Ovary (tissue), 9 donors: Measurements from ENCODE around the gene KCNMA1. TPM values are rescaled to one million over a fixed set of nuclear protein-coding genes. Genes with fewer than 3 reads are reported as not detected.

ENCODE experiments used
- DNase-seq, 5 donors: peaks; one replicate each; pipeline ENCODE4 v3.0.0-alpha.2; 2019 to 2020
- H3K27ac ChIP-seq, 2 donors: fragments of 200-600 bp; one replicate each; pipeline versions ENCODE4 v1.5.1 to v1.8.0; 2019 to 2022
- H3K27me3 ChIP-seq: fragments of 200-600 bp; one replicate; pipeline ENCODE4 v1.8.0; 2022
- H3K36me3 ChIP-seq: fragments of 200-600 bp; sonication (generic); one replicate; pipeline ENCODE4 v1.5.1; 2019
- H3K4me1 ChIP-seq: one replicate; pipeline ENCODE4 v1.8.1; 2013; ENCODE audit warnings: mild to moderate bottlenecking, moderate library complexity; ENCODE audit not compliant: insufficient read depth
- H3K4me3 ChIP-seq: fragments of 200-600 bp; sonication (generic); one replicate; pipeline ENCODE4 v1.5.1; 2017
- H3K9me3 ChIP-seq, 2 donors: fragments of 200-600 bp in 1 of 2; sonication (generic) in 1 of 2; one replicate each; pipeline versions ENCODE4 v1.5.1 to v1.8.1; 2013 to 2019; ENCODE audit warnings: mild to moderate bottlenecking in 1 of 2, moderate library complexity in 1 of 2
- CTCF ChIP-seq, 3 donors: fragments of 450-650 bp in 2 of 3; fragments of 200-600 bp in 1 of 3; IDR thresholded peaks; one replicate each; pipeline versions ENCODE4 v1.5.1 to v1.8.0; 2016 to 2022; ENCODE audit warnings: antibody characterized with exemption in 3 of 3, mild to moderate bottlenecking in 1 of 3
- EP300 ChIP-seq: sonication (generic); formaldehyde crosslinking; IDR thresholded peaks from one replicate; pipeline ENCODE4 v1.6.1; 2017; ENCODE audit warnings: antibody characterized with exemption
- POLR2A ChIP-seq: fragments of 450-650 bp; IDR thresholded peaks from one replicate; pipeline ENCODE4 v1.6.1; 2017; ENCODE audit warnings: antibody characterized with exemption, mild to moderate bottlenecking, moderate library complexity
- WGBS, 3 donors: extraction: QIAGEN DNeasy Blood & Tissue Kit in 1 of 3; methylation state at CpG; one replicate each; pipeline versions ENCODE4 v1.1.5 to v1.1.7; 2013 to 2017; 5-methylcytosine and 5-hydroxymethylcytosine counted together
- intact Hi-C, 4 donors: fragments of 100-400 bp; cut with DNase I; formaldehyde crosslinking; loops; one replicate each; pipeline versions ENCODE4 v1.11.0 to v1.15.1; 2022 to 2023
- polyA plus RNA-seq, 2 donors: library from polyadenylated mRNA; stranded (reverse); fragments of 200-250 nt in 1 of 2; fragments of 350-450 nt in 1 of 2; fragmentation: Illumina TruSeq in 1 of 2; extraction: RNeasy Lipid Tissue Mini Kit (QIAGEN cat#74804) in 1 of 2; gene quantifications; one replicate each; pipeline ENCODE4 v1.2.3, GENCODE V29; 2013 to 2014
- total RNA-seq, 7 donors: library from RNA; depleted of rRNA in 2 of 7; stranded (reverse); fragments of >200 nt in 2 of 7; fragmentation: NEBNext Ultra II Directional in 3 of 7; extraction: Animal tissue kit (Norgen Biotek cat#: 25700) in 3 of 7; gene quantifications; one replicate each; pipeline versions ENCODE4 v1.1.0 to v1.2.4, GENCODE V29; 2016 to 2023
- donor health status: DM: no; HTN: no; CAD: no; lungs with moderate emphysema.
- donor health status: DM: no; HTN: no; CAD: no.
- donor health status: Bipolar disorder and iron deficiency.
- donor health status: DM: yes; HTN: yes; CAD: no.
- donor health status: DM: no; HTN: no; CAD: no.
- donor health status: DM: yes; HTN: yes; CAD: no.

KCNMA1 gene
- total and polyA plus RNA-seq, 9 donors, result 7.0 to 83.8 (median 25.1) TPM

GRCh38 chr10:76882796-76883195, 754.8 kb downstream of the KCNMA1 start:
- Histone ChIP-seq H3K27me3 (no peaks in the 10 kb centered on the region), H3K36me3 (no peaks in the 10 kb centered on the region), H3K4me1 (no peaks in the 10 kb centered on the region), H3K9me3 (no peaks in the 10 kb centered on the region), H3K27ac (no peak overlapping the region), H3K4me3 (no peak overlapping the region)
- no peak for DNase-seq
- intact Hi-C loops, result no loop called here
- TF ChIP-seq POLR2A (no peak), EP300 (no peak), CTCF (IDR thresholded peaks at IDR 0.05) (no peak)

- H3K4me3 ChIP-seq, result no peak overlapping the region
Measured at GRCh38 chr10:76882245-76882644, 755.4 kb downstream of the KCNMA1 start.

GRCh38 chr10:76881477-76882220, 756.0 kb downstream of the KCNMA1 start:
- TF ChIP-seq POLR2A, result no peak
- no peak for TF ChIP-seq EP300
- TF ChIP-seq CTCF (IDR thresholded peaks at IDR 0.05), result no peak
- H3K4me1 ChIP-seq, result no peaks in the 10 kb centered on the region
- no peaks in the 10 kb centered on the region for H3K9me3 ChIP-seq
- 87 to 94% (median 91%) methylated on average over 3 of the region's 3 CpGs for WGBS, 3 donors
- no peak for DNase-seq
- intact Hi-C loops, result no loop called here
- H3K4me3 ChIP-seq, result no peak overlapping the region
- H3K27me3 ChIP-seq, result no peaks in the 10 kb centered on the region
- H3K36me3 ChIP-seq, result no peaks in the 10 kb centered on the region
- no peak overlapping the region for H3K27ac ChIP-seq

More at GRCh38 chr10:76882245-76882644, 755.4 kb downstream of the KCNMA1 start:
- DNase-seq, result no peak
- no peak for TF ChIP-seq POLR2A
- TF ChIP-seq EP300, result no peak
- TF ChIP-seq CTCF (IDR thresholded peaks at IDR 0.05), result no peak
- no peaks in the 10 kb centered on the region for H3K36me3 ChIP-seq
- no peaks in the 10 kb centered on the region for H3K9me3 ChIP-seq
- no peaks in the 10 kb centered on the region for H3K4me1 ChIP-seq
- H3K27me3 ChIP-seq, result no peaks in the 10 kb centered on the region
- WGBS, 3 donors, result 63 to 72% (median 66%) methylated on average over 6 of the region's 6 CpGs
- no peak overlapping the region for H3K27ac ChIP-seq
- intact Hi-C loops, result no loop called here

- Histone ChIP-seq H3K36me3 (no peaks in the 10 kb centered on the region), H3K4me1 (no peaks in the 10 kb centered on the region), H3K27me3 (no peaks in the 10 kb centered on the region), H3K27ac (no peak overlapping the region), H3K9me3 (no peaks in the 10 kb centered on the region), H3K4me3 (no peak overlapping the region)
- no peak for TF ChIP-seq EP300
- TF ChIP-seq CTCF (IDR thresholded peaks at IDR 0.05), result no peak
- TF ChIP-seq POLR2A, result no peak
- intact Hi-C loops, result no loop called here
- WGBS, 3 donors, result 80 to 91% (median 84%) methylated on average over 4 of the region's 4 CpGs
- DNase-seq, result no peak
Measured at GRCh38 chr10:76880931-76881330, 756.7 kb downstream of the KCNMA1 start.
